GM20431 (cell line): ENCODE measurements around the gene DISC1.
"Not testable (repeated sequence)": the region's sequence is repeated elsewhere in the genome, so short reads cannot be mapped to it uniquely, and the experiment has no call there.

ENCODE experiments used
- in situ Hi-C: fragments of 300-500 bp; cut with MseI, MboI; formaldehyde crosslinking; loops from one replicate; pipeline ENCODE4 v1.15.0; 2020; ENCODE audit warnings: low sequenced_read_pairs; ENCODE audit not compliant: unreplicated experiment

Gene DISC1

GRCh38 chr1:231722356-231722755, 95.8 kb downstream of the DISC1 start:
- in situ Hi-C loops: no loop called here

GRCh38 chr1:231723146-231723545, 96.6 kb downstream of the DISC1 start:
- in situ Hi-C loops: no loop called here

DNA sequence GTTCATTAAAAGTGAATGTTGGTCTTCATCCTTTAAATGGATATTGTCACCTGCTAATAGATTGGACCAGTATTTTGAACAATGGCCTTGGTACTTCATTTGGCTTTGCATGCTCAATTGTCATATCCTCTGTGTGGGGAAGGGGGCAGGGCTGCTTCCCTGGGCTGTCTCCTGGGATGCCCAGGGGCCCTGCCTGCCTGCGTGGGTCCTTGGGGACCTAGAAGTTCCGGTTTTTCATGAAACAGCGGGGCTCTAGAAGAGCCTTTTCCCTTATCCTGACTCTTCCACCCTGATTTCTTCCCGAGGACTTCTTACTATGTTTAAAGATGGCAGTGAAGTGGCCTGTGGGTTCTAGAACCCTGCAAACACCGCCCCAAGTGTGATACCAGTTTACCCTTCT, 97.5 kb downstream of the DISC1 start:
- in situ Hi-C loops: no loop called here

DNA sequence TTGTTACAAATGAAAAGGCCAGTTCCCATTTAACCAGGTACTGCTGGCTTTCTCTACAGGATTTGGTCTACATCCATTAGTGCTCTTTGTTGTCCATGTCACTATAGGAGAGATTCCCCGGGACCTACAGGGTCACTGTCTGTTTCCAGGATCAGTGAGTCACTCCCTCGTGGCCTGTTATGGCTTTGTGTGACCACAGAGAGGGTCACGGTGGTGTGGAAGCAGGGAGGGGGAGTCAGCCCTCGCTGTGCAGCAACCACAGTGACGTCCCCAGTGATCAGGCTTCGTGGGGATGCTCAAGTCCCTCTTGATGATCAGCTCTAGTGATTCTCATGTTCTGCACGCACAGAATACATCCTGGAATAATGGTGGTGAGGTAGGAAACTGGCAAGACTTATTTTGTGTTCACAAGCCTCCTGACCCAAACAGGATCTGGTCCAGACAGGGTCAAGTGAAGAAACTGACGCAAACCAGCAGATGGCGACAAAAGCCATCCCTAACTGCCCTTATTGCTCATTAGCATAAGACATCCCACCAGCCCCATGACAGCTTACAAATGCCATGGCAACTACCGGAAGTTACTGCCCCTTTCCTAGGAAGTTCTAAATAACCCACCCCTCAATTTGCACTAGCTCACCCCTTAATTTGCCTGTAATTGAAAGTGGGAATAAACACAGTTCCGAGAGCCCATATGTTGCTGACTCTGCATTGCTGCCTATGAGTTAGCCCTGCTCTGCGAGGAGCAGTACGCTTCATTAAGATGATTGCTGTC, 98.5 kb downstream of the DISC1 start:
- in situ Hi-C loops: no loop called here

- in situ Hi-C loops: no loop called here
These were observed 100.6 kb downstream of the DISC1 start for GRCh38 chr1:231727171-231727570.

DNA sequence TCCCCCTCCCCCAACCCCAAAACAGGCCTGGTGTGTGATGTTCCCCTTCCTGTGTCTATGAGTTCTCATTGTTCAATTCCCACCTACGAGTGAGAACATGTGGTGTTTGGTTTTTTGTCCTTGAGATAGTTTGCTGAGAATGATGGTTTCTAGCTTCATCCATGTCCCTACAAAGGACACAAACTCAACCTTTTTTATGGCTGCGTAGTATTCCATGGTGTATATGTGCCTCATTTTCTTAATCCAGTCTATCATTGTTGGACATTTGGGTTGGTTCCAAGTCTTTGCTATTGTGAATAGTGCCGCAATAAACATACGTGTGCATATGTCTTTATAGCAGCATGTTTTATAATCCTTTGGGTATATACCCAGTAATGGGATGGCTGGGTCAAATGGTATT, 102.4 kb downstream of the DISC1 start:
- in situ Hi-C loops: not testable (repeated sequence)

GRCh38 chr1:231729544-231729943, 103.0 kb downstream of the DISC1 start:
- in situ Hi-C loops: no loop called here

DNA sequence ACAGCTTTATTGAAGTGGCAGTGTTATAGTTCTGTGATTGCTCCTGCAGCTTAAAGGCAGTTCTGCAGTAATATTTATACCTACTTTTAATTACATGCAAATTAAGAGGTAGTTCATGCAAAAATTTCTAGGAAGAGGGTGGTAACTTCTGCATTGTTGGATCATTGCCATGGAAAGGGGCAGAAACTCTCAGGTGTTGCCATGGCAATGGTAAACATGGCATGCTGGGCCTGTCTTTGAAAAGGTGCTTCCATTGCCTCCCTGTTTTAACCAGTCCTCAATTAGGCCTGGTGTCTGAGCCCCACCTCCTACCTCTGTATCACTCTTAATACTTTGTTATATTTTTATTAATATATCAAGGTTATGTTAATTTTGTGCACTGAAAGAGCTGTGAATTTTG, 104.7 kb downstream of the DISC1 start:
- in situ Hi-C loops: no loop called here

DNA sequence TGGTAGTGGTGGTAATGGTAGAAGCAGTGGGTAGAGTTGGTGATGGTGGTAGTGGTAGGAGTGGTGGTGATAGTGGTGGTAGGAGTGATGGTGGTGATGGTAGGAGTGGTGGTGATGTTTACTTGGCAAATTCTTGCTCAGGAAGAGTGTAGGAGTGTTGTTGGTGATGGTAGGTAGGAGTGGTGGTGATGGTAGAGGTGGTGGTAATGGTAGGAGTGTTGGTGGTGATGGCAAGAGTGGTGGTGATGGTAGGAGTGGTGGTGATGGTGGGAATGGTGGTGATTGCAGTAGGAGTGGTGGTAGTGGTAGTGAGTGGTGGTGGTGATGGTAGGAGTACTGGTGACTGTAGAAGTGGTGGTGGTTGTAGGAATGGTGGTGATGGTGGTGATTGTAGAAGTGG, 106.5 kb downstream of the DISC1 start:
- in situ Hi-C loops: no loop called here

GRCh38 chr1:231733672-231734071, 107.1 kb downstream of the DISC1 start:
- in situ Hi-C loops: no loop called here

DNA sequence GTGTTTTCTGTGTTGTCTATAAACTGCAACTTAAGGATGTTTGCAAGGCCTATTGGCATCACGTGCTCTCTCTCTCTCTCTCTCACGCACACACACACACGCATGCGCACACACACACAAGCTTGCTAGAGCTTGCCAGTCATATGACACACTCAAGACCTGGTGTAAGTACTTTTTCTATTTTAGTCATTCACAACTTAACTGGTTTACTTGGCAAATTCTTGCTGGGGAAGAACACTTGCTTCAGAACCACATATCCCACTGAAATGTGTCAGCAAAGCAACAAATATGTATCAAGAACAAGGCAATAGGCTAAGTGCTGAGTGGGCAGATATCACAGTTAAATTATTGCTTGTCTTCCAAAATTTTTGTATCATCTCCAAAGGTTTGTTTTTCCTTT, 107.8 kb downstream of the DISC1 start:
- in situ Hi-C loops: no loop called here

DNA sequence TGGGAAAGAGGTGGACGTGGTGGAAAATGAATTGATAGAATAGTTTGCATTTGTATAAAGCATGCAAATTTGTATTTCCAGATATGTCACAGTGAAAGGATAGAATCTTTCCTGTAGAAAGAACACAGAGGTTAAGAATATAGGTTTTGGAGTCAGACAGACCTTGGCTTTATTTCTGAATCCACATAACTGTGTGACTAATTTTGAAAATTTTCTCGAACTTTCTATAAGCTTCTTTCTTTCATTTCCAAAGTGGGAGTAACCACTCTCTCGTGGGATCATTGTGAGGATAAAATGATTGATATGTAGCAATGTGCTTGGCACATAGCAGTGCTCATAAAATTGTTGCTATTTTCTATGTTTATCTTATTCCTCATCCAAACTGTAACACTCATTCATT, 108.8 kb downstream of the DISC1 start:
- in situ Hi-C loops: no loop called here

DNA sequence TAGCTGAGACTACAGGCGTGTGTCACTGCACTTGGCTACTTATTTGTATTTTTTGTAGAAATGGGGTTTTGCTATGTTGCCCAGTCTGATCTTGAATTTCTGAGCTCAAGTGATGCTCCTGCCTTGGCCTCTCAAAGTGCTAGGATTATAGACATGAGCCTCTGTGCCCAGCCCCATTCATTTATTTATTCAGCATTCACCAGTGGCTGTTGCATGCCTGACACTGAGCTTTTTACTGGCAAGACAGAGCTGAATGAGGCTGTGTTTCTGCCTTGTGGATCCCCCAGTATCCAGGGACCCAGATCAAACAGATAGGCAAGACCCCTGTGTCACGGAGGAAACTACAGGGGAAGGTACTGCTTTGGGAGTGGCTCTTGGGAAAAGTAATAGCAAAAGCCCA, 109.4 kb downstream of the DISC1 start:
- in situ Hi-C loops: no loop called here

- in situ Hi-C loops: no loop called here
These were observed 109.9 kb downstream of the DISC1 start for GRCh38 chr1:231736464-231736863.

DNA sequence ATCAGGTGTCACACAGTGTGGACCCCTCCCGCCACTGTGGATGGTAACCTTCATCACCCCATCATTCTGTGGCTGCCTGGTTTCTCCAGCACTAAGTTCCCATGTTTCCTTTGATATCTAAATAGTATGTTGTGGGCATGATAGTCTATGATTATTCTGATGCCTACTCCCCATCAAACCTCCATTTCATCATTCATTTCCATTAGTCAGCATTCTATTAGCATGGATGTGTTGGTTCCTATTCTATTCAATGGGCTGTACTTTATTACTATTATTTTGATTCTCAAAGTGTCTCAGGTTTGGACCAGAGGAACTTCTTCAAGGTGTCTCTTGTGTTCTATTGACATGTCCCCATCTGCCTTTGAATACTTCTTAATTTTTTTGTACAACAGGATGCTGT, 112.0 kb downstream of the DISC1 start:
- in situ Hi-C loops: no loop called here

- in situ Hi-C loops: no loop called here
These were observed 117.4 kb downstream of the DISC1 start for GRCh38 chr1:231743966-231744365.

DNA sequence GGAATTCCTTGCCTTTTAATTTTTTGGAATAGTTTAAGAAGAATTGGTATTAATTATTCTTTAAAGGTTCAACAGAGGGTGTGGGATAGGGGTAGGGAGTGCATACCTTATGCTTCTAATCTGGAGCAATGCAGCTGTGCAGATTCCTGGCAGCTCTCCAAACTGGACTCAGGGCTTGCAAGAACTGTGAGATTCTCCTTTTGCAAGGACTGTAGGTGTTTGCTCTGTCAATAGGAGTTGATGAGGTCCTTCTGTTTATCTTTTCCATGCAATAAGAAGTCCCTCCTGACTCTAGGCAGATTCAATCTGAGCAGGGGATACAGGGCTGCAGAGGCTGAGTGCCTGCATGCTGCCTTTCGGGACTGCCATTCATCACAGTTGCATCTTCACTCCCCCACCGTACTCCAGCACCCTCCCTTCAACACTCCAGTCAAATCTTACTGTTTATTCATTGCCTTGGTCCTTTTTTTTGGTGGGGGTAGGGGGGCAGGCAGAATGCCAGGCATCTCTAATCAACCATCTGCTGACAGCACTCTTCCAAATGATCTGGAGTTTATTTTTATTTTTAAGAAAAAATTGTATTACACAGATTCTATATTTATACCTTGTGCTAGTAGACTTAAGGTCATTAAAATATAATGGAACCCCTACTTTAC, 122.3 kb downstream of the DISC1 start:
- in situ Hi-C loops: no loop called here

DNA sequence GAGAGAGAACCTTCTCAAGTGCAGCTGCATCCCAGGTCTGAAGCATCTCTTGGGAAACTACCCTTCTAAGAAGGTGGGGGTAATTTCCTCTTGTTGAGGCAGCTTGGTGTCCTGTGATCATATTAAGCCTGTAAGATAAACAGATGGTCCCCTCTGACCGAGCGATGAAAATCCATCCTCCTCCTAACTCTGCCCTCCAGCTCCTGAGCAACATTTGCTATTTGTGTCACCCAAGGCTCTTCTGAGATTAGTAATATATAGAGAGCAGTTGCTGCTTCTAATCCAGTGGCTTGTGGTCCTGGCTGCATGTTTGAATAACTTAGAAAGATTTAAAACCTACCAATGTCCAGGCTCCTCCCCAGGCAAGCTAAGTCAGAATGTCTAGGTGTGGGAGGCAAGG, 123.7 kb downstream of the DISC1 start:
- in situ Hi-C loops: no loop called here

- in situ Hi-C loops: no loop called here
These were observed 124.3 kb downstream of the DISC1 start for GRCh38 chr1:231750818-231751362.

DNA sequence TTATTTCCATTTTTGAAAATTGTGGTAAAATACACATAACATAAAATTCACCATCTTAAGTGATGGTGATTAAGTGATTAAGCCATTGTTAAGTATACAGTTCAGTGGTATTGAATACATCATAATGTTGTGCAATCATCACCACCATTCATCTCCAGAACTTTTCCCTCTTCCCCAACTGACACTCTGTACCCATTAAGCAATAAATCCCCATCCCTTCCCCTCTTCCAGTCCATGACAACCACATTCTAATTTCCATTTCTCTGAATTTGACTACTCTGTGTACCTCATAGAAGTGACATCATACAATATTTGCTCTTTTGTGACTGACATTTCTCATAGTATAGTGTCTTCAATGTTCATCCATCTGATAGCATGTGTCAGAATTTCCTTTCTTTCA, 124.8 kb downstream of the DISC1 start:
- in situ Hi-C loops: no loop called here

DNA sequence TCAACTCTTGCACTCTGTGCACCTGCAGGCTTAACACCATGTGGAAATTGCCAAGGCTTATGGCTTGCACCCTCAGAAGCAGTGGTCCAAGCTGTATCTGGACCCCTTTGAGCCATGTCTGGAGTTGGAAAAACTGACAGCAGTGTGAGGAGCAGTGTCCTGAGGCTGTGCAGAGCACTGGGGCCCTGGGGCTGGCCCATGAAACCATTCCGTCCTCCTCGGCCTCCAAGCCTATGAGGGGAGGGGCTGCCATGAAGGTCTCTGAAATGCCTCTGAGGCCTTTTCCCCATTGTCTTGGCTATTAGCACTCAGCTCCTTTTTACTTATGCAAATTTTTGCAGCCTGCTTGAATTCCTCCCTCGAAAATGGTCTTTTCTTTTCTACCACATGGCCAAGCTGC, 126.7 kb downstream of the DISC1 start:
- in situ Hi-C loops: no loop called here

- in situ Hi-C loops: no loop called here
These were observed 130.5 kb downstream of the DISC1 start for GRCh38 chr1:231757101-231757404.
